ENCODE measurements around the gene MTHFS.

The MTHFS gene

DNA sequence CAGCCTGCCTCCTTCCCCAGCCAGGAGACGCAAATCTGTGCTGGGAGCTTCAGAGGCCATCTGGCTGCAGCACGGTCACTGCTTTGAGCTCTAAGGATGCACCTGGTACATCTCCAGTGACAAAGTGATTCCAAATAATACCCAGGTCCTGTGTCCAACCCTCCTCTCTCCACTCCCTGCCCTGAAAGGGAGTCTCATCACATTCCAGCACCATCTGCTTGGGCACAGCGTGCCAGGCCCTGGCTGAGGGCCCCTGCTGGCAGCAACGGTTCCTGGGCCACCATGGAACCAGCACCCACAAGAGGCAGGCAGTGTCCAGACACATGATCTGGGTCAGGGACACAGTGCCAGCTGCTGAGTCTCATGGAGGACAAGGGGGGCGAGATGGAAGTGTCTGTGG lies 81.3 kb downstream of the MTHFS start:
- DNase-seq (ENCODE audit: low read depth): no peak

- no peak for DNase-seq (ENCODE audit: low read depth)
Observed at GRCh38 chr15:79812541-79812940, 84.3 kb downstream of the MTHFS start.

DNA sequence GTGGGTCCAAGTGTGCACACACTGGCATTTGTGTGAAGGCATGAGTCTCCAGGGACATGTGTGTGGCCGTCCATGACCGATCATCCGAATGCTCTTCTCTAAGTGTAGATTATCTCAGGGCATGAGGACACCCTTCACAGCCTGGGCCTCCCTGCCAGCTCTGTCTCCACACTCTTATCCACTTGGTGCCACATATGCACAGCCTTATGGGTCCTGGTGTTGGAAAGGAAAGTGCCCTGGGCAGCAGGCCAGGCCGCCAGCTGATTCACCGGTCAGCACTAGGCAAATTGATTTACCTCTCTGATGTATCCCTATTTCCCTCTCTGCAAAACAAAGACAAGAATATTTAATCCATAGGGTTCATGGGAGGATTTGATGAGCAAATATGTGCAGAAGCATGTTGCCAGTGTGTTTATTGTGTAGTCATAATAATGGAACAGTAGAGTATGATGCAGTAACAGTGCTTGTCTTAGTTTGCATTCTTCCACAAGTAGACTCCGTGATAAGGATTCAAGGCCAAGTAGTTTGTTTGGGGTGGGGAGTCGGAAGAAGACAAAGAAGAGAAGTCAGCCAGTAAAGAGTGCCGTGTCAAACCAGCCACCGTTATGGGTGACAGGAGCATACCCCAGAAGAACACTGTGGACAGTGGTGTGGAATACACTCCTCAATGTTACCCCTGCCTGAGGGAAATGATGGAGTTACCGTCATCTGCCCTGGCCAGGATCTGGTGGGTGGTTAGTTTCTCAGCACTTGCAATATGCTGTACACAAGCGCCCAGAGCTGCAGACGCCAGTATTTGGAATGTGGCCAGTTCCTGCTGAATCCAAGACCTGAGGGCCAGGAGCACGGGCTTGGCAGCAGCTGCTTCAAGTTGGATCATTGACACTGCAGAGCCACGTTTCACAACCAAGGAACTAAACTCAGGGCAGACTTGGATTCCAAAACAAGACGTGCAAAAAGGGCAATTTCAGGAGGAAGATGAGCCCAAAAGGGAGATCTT lies 85.1 kb downstream of the MTHFS start:
- DNase-seq (ENCODE audit: low read depth): no peak

GRCh38 chr15:79804838-79805237 lies 92.0 kb downstream of the MTHFS start:
- DNase-seq (ENCODE audit: low read depth): no peak

DNA sequence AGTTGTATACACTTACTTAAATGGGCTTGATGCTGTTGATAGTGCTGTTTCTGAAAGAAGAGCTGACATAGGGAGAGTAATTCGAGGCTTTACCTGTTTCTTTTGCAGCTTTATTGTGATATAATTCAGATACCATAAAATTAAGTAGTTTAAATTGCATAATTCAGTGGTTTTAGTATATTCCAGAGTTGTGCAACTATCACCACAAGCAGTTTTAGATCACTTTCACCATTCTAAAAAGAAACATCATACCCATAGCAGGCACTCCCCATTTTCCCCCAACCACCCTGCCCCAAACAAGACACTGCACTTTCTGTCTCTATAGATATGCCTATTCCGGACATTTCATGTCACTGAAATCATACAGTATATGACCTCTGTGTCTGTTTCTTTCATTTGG lies 98.5 kb downstream of the MTHFS start:
- no peak for DNase-seq (ENCODE audit: low read depth)

Data from HS-27A (cell line).